CD4-positive, alpha-beta memory T cell (primary cell): ENCODE results near the gene CRACR2A. TPM values are rescaled to one million over a fixed set of nuclear protein-coding genes. Genes with fewer than 3 reads are reported as not detected.

ENCODE experiments used
- CTCF ChIA-PET: fragments of 350-600 bp; sonication (Branson Sonifier 250); formaldehyde crosslinking; loops from one replicate; lab custom pipeline; 2021; ENCODE audit warnings: inconsistent platforms; ENCODE audit not compliant: partially characterized antibody; lab: Charles Lee
- POLR2A ChIA-PET: fragments of 350-600 bp; sonication (Branson Sonifier 250); formaldehyde crosslinking; loops from one replicate; lab custom pipeline; 2021; ENCODE audit not compliant: partially characterized antibody; lab: Charles Lee
- DNase-seq, 5 donors: peaks; one replicate each; pipeline versions ENCODE4 v3.0.0 to v3.0.0-alpha.2; 2020 to 2022; ENCODE audit warnings: mixed read lengths in 1 of 5
- H3K27ac ChIP-seq: one replicate; pipeline ENCODE4 v1.7.0; 2013; ENCODE audit warnings: low read depth, low read length
- H3K27me3 ChIP-seq: 2 replicates; pipeline ENCODE4 v1.7.0; 2013; ENCODE audit warnings: mild to moderate bottlenecking, low read length, moderate library complexity; ENCODE audit not compliant: insufficient read depth
- H3K36me3 ChIP-seq: 2 replicates; pipeline ENCODE4 v1.7.0; 2013; ENCODE audit warnings: mild to moderate bottlenecking, low read length, moderate library complexity; ENCODE audit not compliant: insufficient read depth
- H3K4me1 ChIP-seq: 2 replicates; pipeline ENCODE4 v1.7.0; 2013; ENCODE audit warnings: mild to moderate bottlenecking, low read length, moderate library complexity; ENCODE audit not compliant: insufficient read depth
- H3K4me3 ChIP-seq, 2 donors: one replicate each; pipeline ENCODE4 v1.7.0; 2013; ENCODE audit warnings: low read length in 2 of 2, mild to moderate bottlenecking in 1 of 2
- H3K9me3 ChIP-seq, 2 donors: one replicate each; pipeline ENCODE4 v1.7.0; 2013; ENCODE audit warnings: low read length in 2 of 2, control low read depth in 1 of 2; ENCODE audit not compliant: control insufficient read depth in 1 of 2
- H3K27ac Mint-ChIP-seq, 7 donors: one replicate each; pipeline ENCODE4 v1.8.0; 2020 to 2021; ENCODE audit warnings: mixed read lengths in 7 of 7, mild to moderate bottlenecking in 6 of 7, inconsistent platforms in 3 of 7, moderate library complexity in 3 of 7
- H3K27me3 Mint-ChIP-seq, 2 donors: one replicate each; pipeline ENCODE4 v1.8.0; 2020 to 2021; ENCODE audit warnings: mixed read lengths in 2 of 2
- H3K36me3 Mint-ChIP-seq, 2 donors: one replicate each; pipeline ENCODE4 v1.8.0; 2020 to 2021; ENCODE audit warnings: mixed read lengths in 2 of 2, inconsistent platforms in 1 of 2, mild to moderate bottlenecking in 1 of 2
- H3K4me1 Mint-ChIP-seq, 4 donors: one replicate each; pipeline ENCODE4 v1.8.0; 2020 to 2021; ENCODE audit warnings: mixed read lengths in 4 of 4, mild to moderate bottlenecking in 1 of 4
- H3K4me3 Mint-ChIP-seq, 8 donors: one replicate each; pipeline ENCODE4 v1.8.0; 2020 to 2021; ENCODE audit warnings: mixed read lengths in 8 of 8, mild to moderate bottlenecking in 7 of 8, moderate library complexity in 6 of 8, inconsistent platforms in 3 of 8
- H3K9me3 Mint-ChIP-seq, 8 donors: one replicate each; pipeline ENCODE4 v1.8.0; 2020 to 2021; ENCODE audit warnings: mixed read lengths in 8 of 8, mild to moderate bottlenecking in 5 of 8, inconsistent platforms in 3 of 8, moderate library complexity in 1 of 8
- intact Hi-C: fragments of 100-400 bp; cut with micrococcal nuclease; formaldehyde crosslinking; loops from one replicate; pipeline ENCODE4 v1.15.1; 2023
- polyA plus RNA-seq, 2 donors: library from polyadenylated mRNA; unstranded; fragments of 300-500 nt; fragmentation: Illumina TruSeq; gene quantifications; one replicate each; pipeline ENCODE4 v1.2.3, GENCODE V29; 2021
- total RNA-seq, 2 experiments: library from RNA; stranded (reverse); gene quantifications; one replicate each; pipeline ENCODE4 v1.2.3, GENCODE V29; 2021

CRACR2A gene
- 10 to 100 TPM; 34.4 to 37.6 TPM for total RNA-seq
- polyA plus RNA-seq: 10 to 100 TPM in 1 of 2 donors, 1 to 10 TPM in 1; 5.6 to 21.4 TPM

- Histone ChIP-seq H3K4me1 (peaks cover 61% of the 10 kb centered on the region), H3K9me3 (no peaks in the 10 kb centered on the region), H3K36me3 (no peaks in the 10 kb centered on the region), H3K27ac (peak within 1 kb of the TSS; percentile 89), H3K27me3 (no peaks in the 10 kb centered on the region), H3K4me3 (peak within 1 kb of the TSS; percentile 82 to 89)
- peak; percentile 79 to 85 (median 83) for DNase-seq
- H3K4me1 Mint-ChIP-seq: peaks cover 56 to 66% (median 60%) of the 10 kb centered on the region in 4 donors
- CTCF ChIA-PET: interaction anchor here (0.7 to 2.7 kb wide), 11 partner anchors 9 to 453 kb away, joined by 3 to 10 read pairs (median 4); no protein-coding TSS in a partner anchor
- no peaks in the 10 kb centered on the region for H3K27me3 Mint-ChIP-seq
- H3K36me3 Mint-ChIP-seq: peaks cover 6 to 12% of the 10 kb centered on the region in 2 donors
- H3K4me3 Mint-ChIP-seq: peak within 1 kb of the TSS; percentile 87 to 95 (median 92)
- peak within 1 kb of the TSS; percentile 94 to 99 (median 98) for H3K27ac Mint-ChIP-seq
- no peaks in the 10 kb centered on the region for H3K9me3 Mint-ChIP-seq
- POLR2A ChIA-PET: interaction anchor here (0.6 to 2.4 kb wide), 22 partner anchors 9 to 896 kb away, joined by 3 to 9 read pairs (median 3); partner anchors contain the start of genes AKAP3, NDUFA9 and PARP11
- intact Hi-C loops: loop anchor here (2.0 to 5.0 kb wide), 5 partner anchors 24 to 519 kb away; partner anchors contain the start of genes CCND2 and PARP11
Observed at GRCh38 chr12:3752741-3753486, at the start of gene CRACR2A. TSS of gene CRACR2A (minus strand) at chr12:3753109. CDS start at chr12:3696999, 56,110 bp downstream.

GRCh38 chr12:3797531-3798048, 44.7 kb upstream of the CRACR2A start:
- Mint-ChIP-seq H3K36me3 (peaks cover 31 to 43% of the 10 kb centered on the region in 2 donors), H3K4me1 (peaks cover 0 to 3% (median 2%) of the 10 kb centered on the region in 4 donors), H3K4me3 (no peak overlapping the region), H3K27ac (no peak overlapping the region), H3K27me3 (no peaks in the 10 kb centered on the region), H3K9me3 (no peaks in the 10 kb centered on the region)
- H3K27ac ChIP-seq: no peak overlapping the region
- intact Hi-C loops: no loop called here
- DNase-seq: no peak
- peaks cover 14% of the 10 kb centered on the region for H3K36me3 ChIP-seq
- ChIA-PET CTCF (interaction anchor here (4.5 kb wide), 1 partner anchor 497 kb away, joined by 57 read pairs; no protein-coding TSS in a partner anchor), POLR2A (no interaction called here)
- H3K4me3 ChIP-seq: no peak overlapping the region
- H3K9me3 ChIP-seq: no peaks in the 10 kb centered on the region
- H3K4me1 ChIP-seq: no peaks in the 10 kb centered on the region
- no peaks in the 10 kb centered on the region for H3K27me3 ChIP-seq

- intact Hi-C loops: no loop called here
- Histone ChIP-seq H3K4me3 (no peak overlapping the region), H3K36me3 (peaks cover 11% of the 10 kb centered on the region), H3K4me1 (no peaks in the 10 kb centered on the region), H3K27ac (no peak overlapping the region), H3K27me3 (no peaks in the 10 kb centered on the region), H3K9me3 (no peaks in the 10 kb centered on the region)
- ChIA-PET CTCF (interaction anchor here (2.2 kb wide), 2 partner anchors 9 to 496 kb away, joined by 10 to 15 read pairs; no protein-coding TSS in a partner anchor), POLR2A (no interaction called here)
- no peaks in the 10 kb centered on the region for H3K9me3 Mint-ChIP-seq
- DNase-seq: no peak
- no peak overlapping the region for H3K27ac Mint-ChIP-seq
- peaks cover 0 to 3% (median 0%) of the 10 kb centered on the region in 4 donors for H3K4me1 Mint-ChIP-seq
- H3K4me3 Mint-ChIP-seq: no peak overlapping the region
- H3K36me3 Mint-ChIP-seq: peaks cover 24 to 45% of the 10 kb centered on the region in 2 donors
- H3K27me3 Mint-ChIP-seq: no peaks in the 10 kb centered on the region
Observed at GRCh38 chr12:3795492-3796133, 42.7 kb upstream of the CRACR2A start.

GRCh38 chr12:3795066-3795465, 42.2 kb upstream of the CRACR2A start:
- Histone ChIP-seq H3K4me1 (no peaks in the 10 kb centered on the region), H3K36me3 (peaks cover 11% of the 10 kb centered on the region), H3K27me3 (no peaks in the 10 kb centered on the region), H3K4me3 (no peak overlapping the region), H3K27ac (no peak overlapping the region), H3K9me3 (no peaks in the 10 kb centered on the region)
- ChIA-PET POLR2A (no interaction called here), CTCF (interaction anchor here (2.2 kb wide), 2 partner anchors 9 to 495 kb away, joined by 10 to 15 read pairs; no protein-coding TSS in a partner anchor)
- intact Hi-C loops: no loop called here
- peaks cover 0 to 3% (median 0%) of the 10 kb centered on the region in 4 donors for H3K4me1 Mint-ChIP-seq
- no peak for DNase-seq
- peaks cover 26 to 45% of the 10 kb centered on the region in 2 donors for H3K36me3 Mint-ChIP-seq
- H3K9me3 Mint-ChIP-seq: no peaks in the 10 kb centered on the region
- no peak overlapping the region for H3K4me3 Mint-ChIP-seq
- H3K27ac Mint-ChIP-seq: no peak overlapping the region
- no peaks in the 10 kb centered on the region for H3K27me3 Mint-ChIP-seq

- no peaks in the 10 kb centered on the region for H3K4me1 Mint-ChIP-seq
- intact Hi-C loops: no loop called here
- no peaks in the 10 kb centered on the region for H3K27me3 Mint-ChIP-seq
- no peak for DNase-seq
- Histone ChIP-seq H3K4me1 (no peaks in the 10 kb centered on the region), H3K4me3 (no peak overlapping the region), H3K27me3 (no peaks in the 10 kb centered on the region), H3K36me3 (no peaks in the 10 kb centered on the region), H3K27ac (no peak overlapping the region), H3K9me3 (no peaks in the 10 kb centered on the region)
- CTCF ChIA-PET: interaction anchor here (0.7 to 1.4 kb wide), 2 partner anchors 11 to 493 kb away, joined by 3 to 5 read pairs; no protein-coding TSS in a partner anchor
- peaks cover 0 to 10% (median 3%) of the 10 kb centered on the region in 8 donors for H3K9me3 Mint-ChIP-seq
- POLR2A ChIA-PET: no interaction called here
- H3K27ac Mint-ChIP-seq: no peak overlapping the region
- peaks cover 30 to 42% of the 10 kb centered on the region in 2 donors for H3K36me3 Mint-ChIP-seq
- H3K4me3 Mint-ChIP-seq: no peak overlapping the region
Observed at GRCh38 chr12:3792623-3793288, 39.8 kb upstream of the CRACR2A start.

GRCh38 chr12:3791256-3791874, 38.5 kb upstream of the CRACR2A start:
- ChIA-PET CTCF (interaction anchor here (0.8 to 3.0 kb wide), 3 partner anchors 14 to 492 kb away, joined by 3 to 13 read pairs (median 5); no protein-coding TSS in a partner anchor), POLR2A (no interaction called here)
- no peaks in the 10 kb centered on the region for H3K27me3 Mint-ChIP-seq
- Histone ChIP-seq H3K4me1 (no peaks in the 10 kb centered on the region), H3K36me3 (no peaks in the 10 kb centered on the region), H3K9me3 (no peaks in the 10 kb centered on the region), H3K4me3 (no peak overlapping the region), H3K27me3 (no peaks in the 10 kb centered on the region), H3K27ac (no peak overlapping the region)
- no peak overlapping the region for H3K4me3 Mint-ChIP-seq
- peak overlapping the region in 1 of 7 donors; percentile 45 for H3K27ac Mint-ChIP-seq
- intact Hi-C loops: no loop called here
- peaks cover 0 to 10% (median 3%) of the 10 kb centered on the region in 8 donors for H3K9me3 Mint-ChIP-seq
- peaks cover 32 to 51% of the 10 kb centered on the region in 2 donors for H3K36me3 Mint-ChIP-seq
- H3K4me1 Mint-ChIP-seq: no peaks in the 10 kb centered on the region
- DNase-seq: no peak
